ENCODE measurements around the gene TMEM184B.

TMEM184B gene

GRCh38 chr22:38308791-38309498 lies 36.1 kb upstream of the TMEM184B start:
- no peak for DNase-seq (ENCODE audit: low read depth in 3 of 3, low spot score in 1 of 3)

DNA sequence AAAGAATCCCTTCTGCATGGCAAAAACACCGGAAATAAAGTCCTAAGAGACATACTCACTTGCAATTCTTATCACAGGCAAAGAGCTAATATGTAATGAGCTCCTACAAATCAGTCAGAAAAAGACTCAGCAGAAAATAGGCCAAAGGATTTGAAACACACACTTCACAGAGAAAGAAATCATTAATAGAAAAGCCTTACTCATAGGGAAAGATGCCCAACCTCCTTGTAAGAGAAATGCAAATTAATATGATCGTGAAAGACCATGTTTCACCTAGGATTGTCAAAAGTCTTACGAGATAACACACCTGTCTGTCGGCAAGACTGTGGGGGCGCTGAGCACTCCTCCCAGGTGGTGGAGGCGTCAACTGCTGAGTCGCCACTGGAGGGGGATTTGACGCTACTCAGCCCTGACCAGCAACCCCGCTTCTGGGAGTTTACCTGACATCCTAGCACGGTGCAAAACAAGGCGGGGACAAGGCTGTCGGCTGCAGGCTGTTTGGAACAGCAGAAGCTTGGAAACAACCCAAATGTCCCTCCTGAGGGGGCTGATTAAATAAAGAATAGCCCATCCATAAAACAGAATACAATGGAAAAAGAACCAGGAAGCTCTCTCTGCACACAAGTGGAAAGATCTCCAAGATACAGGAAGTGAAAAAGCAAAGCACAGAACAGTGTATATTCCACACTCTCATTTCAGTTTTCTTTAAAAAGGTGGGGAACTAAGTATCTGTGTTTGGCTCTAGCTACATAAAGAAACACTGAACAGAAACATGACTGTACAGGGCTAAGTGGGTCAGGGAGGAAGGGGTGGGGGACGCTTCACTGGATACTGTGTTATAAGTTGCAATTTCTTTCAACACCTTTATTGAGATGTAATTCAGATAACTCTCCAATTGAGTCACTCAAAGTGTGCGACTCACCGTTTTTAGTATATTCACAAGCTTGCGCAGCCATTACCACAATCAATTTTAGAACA lies 33.0 kb upstream of the TMEM184B start:
- DNase-seq (ENCODE audit: low read depth in 3 of 3, low spot score in 1 of 3), result no peak

- DNase-seq (ENCODE audit: low read depth in 3 of 3, low spot score in 1 of 3), result no peak
Measured at GRCh38 chr22:38304526-38304925, 31.7 kb upstream of the TMEM184B start.

DNA sequence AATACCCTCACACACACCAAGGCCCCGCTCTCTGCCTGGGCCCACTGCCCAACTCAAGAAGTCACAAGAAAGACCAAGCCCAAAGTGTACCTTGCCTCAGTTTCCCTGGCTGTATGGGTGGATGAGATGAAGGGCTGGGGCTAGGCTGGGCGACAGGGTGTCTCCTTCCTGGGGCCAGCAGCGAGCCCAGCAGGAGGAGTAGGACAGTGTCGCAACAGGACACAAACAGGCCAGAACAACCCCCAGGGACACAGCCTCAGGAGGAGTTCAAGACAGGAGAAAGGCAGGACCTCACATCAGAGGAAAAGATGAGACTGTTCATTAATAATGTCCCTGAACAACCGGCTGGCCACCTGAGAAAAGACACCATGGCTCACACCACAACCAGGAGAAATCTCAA lies 31.2 kb upstream of the TMEM184B start:
- no peak for DNase-seq (ENCODE audit: low read depth in 3 of 3, low spot score in 1 of 3)

DNA sequence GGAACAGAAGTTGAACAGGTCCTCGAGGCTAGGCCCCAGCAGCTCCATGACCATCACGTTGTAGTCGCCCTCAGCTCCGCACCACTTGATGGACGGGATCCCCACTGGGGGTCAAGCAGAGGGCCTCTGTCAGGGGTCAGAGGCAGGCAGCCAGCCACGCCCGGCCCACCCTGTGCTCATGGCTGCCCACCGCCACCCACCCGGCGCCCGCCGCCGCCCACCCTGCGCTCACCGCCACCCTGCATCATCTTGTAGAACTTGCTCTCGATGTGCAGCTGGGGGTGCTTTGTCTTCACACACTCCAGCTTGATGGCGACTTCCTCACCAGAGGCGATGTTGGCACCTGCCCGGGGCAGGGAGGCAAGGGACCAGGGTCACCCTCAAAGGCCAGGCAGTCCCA lies 30.1 kb upstream of the TMEM184B start:
- DNase-seq (ENCODE audit: low read depth in 3 of 3, low spot score in 1 of 3), result no peak

DNA sequence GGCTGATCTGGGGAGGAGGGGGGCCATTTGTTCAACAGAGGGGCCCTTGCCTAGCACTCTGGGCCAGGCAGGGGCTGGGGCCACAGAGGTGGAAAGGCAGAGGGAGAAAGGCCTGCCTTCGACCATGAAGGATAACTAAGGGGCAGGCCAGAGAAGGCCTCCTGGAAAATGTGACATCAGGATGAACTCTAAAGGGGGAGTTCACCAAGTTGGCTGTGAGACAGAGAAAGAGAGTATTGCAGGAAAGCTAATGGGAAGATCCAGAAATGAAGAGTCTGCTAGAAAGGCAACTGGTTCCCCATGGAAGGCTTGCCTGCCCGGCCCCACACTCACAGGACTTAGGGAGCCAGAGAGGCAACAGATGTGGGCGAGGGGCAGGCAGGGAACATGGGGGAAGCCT lies 28.1 kb upstream of the TMEM184B start:
- DNase-seq (ENCODE audit: low read depth in 3 of 3, low spot score in 1 of 3), result no peak

GRCh38 chr22:38300197-38300945 lies 27.6 kb upstream of the TMEM184B start:
- no peak for DNase-seq (ENCODE audit: low read depth in 3 of 3, low spot score in 1 of 3)

DNA sequence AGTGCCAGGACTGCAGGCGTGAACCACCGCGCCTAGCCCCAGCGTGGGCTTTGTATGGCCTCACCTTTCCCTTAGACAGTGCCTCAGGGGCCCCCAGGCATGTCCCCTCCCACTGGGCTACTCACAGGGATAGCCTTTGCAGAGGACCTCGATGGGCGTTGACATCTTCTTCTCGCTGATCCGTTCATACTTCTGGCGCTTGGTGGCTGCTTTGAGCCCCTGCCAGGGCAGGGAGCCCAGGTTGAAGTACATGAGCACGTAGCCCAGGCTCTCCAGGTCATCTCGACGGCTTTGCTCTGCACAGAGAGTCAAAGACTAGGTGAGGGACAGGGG lies 26.9 kb upstream of the TMEM184B start:
- no peak for DNase-seq (ENCODE audit: low read depth in 3 of 3, low spot score in 1 of 3)

GRCh38 chr22:38298312-38299005 lies 25.6 kb upstream of the TMEM184B start:
- peak in 2 of 3 donors; percentile 20 to 38 for DNase-seq (ENCODE audit: low read depth in 3 of 3, low spot score in 1 of 3)

DNA sequence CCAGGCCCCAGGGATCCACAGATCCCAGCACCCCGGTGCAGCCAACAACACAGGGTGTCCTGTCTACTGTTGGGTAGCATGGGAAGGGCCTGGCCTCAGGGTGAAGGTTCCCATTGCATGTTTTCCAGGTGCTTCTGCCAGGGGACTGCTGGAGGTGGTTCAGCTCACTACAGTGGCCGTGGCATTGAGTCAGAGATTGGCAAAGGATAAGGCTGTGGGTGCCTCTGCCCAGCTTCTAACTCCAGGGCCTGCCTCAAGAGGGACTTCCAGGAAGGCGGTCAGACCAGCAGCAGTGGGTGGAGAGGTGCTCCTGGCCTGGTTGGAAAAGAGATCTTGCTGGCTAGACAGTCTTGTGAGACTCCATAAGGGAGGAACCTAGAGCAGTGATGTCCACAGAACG lies 23.6 kb upstream of the TMEM184B start:
- no peak for DNase-seq (ENCODE audit: low read depth in 3 of 3, low spot score in 1 of 3)

GRCh38 chr22:38295863-38296262 lies 23.1 kb upstream of the TMEM184B start:
- no peak for DNase-seq (ENCODE audit: low read depth in 3 of 3, low spot score in 1 of 3)

- DNase-seq (ENCODE audit: low read depth in 3 of 3, low spot score in 1 of 3), result no peak
Measured at GRCh38 chr22:38295339-38295738, 22.5 kb upstream of the TMEM184B start.

- no peak for DNase-seq (ENCODE audit: low read depth in 3 of 3, low spot score in 1 of 3)
Measured at GRCh38 chr22:38294193-38294592, 21.4 kb upstream of the TMEM184B start.

DNA sequence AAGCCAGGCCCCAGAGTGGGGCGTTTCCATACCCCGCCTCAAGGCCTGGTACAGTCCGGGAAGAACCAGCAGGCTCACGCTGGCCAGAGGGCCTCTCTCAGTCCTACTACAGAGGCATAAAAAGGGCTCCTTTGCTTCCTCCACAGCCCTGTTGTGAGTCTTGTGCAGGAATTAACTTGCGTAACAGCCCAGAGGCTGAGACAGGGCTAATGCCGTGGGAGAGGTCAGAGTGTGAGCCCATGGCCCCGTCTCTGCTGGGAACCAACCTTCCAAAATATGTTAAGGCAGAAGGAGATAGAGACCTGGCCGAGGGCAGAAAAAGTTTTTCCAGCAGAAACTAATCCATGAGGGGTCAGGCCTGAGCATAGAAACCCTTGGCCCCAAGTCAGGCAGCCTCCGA lies 19.9 kb upstream of the TMEM184B start:
- DNase-seq (ENCODE audit: low read depth in 3 of 3, low spot score in 1 of 3), result no peak

DNA sequence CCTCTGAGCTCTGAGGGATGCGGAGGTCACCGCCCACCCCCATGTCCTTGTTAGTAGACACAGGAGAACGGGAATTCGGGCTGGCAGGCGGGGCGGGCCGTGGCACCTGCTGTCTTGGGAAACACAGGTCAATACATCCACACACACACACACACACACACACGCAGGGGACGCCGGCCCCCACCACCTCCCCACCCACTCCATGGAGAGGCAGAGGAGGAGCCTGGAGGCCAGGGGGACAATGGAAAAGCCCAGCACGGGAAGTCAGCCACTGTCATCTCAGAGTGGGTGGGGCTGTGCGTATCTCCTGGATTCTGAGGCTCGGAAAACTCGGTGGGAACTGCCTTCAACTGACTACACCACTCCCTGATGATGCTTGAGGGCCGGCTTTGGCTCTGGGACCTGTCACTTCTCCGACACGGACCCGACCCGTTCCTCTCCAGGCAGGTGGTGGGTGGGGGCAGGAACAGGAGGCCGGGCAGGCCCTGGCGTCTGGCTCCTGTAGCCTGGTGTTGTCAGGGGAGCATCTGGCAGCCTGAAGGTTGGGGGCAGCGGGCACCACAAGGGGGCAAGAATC lies 18.5 kb upstream of the TMEM184B start:
- no peak for DNase-seq (ENCODE audit: low read depth in 3 of 3, low spot score in 1 of 3)

DNA sequence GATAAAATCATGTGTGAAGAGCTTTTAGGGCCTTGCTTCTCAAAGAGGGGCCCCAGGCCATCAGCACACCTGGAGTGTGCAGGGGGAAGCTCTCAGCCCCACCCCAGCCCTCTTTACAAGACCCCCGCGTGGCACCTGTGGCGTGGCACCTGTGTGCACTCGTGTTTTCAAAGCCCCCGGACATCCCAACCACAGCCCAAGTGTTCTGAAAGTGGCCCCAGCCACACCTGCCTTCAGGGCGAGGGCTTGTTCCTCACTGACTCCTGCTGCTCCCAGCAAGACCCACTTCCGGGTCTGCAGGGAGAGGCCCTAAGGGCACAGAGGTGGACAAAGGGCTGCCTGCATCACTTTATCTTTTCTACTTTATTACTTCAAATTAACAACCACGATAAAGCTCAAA lies 17.5 kb upstream of the TMEM184B start:
- DNase-seq (ENCODE audit: low read depth in 3 of 3, low spot score in 1 of 3), result no peak

DNA sequence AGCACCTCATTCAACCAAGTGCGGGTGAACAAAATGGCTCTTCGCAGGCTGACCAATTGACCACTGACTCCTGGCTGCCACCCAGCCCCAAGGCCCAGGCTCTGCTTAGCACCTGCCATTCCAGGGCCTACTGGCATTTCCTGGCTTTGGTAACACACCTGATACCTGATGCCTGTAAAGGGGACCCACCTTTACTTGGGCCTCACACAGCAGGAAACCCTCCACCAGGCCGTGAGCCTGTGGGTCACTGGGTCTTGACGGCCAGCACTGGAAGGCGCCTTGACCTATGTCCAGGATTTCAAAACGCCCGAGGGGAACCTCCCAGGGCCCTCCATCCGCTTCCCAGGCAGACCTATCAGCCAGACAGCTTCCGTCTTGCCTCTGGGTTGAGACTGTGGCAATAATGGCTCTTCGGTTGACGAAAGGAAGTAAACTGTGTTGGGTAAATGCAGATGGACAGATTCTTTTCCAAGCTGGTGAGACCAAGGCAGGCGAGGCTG lies 16.8 kb upstream of the TMEM184B start:
- no peak for DNase-seq (ENCODE audit: low read depth in 3 of 3, low spot score in 1 of 3)

DNA sequence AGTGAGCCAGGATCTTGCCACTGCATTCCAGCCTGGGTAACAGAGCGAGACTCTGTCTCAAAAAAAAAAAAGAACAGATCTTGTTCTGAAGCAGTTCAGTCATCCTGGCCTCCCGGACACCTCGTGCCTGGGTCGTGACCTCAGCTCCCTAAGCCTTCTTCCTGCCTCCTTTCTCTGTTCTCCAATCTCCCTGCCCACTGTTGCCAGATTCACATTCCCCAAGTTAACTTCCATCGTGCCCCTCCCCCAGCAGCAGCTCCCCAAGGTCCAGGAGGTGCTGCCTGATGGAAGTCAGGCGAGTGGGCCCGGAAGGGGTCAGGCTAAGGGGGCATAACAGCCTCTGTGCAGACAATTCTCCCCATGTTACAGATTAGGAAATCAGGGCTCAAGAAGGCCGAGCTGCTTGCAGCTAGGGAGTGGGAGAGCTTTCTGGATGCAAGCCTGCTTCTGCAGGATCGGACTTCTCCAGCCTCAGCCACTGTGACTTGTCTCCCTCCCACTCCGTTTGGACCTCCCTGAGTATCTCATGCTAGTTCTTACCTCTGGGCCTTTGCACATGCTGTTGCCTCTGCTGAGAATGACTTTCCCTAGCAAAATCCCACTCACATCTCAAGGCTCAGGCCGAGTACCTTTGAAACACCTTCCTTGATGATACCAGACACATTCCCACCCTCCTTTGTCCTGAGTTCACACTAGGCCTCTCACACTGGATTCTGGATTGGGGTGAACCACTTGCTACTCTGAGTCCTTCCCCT lies 14.3 kb upstream of the TMEM184B start:
- no peak for DNase-seq (ENCODE audit: low read depth in 3 of 3, low spot score in 1 of 3)

DNA sequence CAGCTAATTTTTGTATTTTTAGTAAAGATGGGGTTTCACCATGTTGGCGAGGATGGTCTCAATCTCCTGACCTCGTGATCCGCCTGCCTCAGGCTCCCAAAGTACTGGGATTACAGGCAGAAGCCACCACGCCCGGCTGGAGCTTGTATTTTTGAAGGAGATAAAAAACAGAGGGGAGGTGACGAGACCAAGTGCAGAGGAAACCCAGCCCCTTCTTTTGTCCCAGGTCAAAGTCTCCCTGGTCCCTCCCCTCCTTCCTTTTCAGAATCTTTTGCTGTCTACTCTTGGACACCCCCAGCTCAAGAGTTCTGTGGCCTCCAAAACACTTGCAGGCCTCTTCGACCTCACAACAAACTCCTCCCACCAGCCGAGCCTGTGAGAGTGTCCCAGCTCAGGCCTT lies 12.2 kb upstream of the TMEM184B start:
- DNase-seq (ENCODE audit: low read depth in 3 of 3, low spot score in 1 of 3), result no peak

- DNase-seq (ENCODE audit: low read depth in 3 of 3, low spot score in 1 of 3), result no peak
Measured at GRCh38 chr22:38284042-38284402, 11.2 kb upstream of the TMEM184B start.

Measured in stimulated activated CD4-positive, alpha-beta T cell treated with anti-CD3 and anti-CD28 coated beads, TNF-alpha, amount 100 ng/mL, for 1 hour (primary cell).